ENCODE data around the gene C2orf68.

DNA sequence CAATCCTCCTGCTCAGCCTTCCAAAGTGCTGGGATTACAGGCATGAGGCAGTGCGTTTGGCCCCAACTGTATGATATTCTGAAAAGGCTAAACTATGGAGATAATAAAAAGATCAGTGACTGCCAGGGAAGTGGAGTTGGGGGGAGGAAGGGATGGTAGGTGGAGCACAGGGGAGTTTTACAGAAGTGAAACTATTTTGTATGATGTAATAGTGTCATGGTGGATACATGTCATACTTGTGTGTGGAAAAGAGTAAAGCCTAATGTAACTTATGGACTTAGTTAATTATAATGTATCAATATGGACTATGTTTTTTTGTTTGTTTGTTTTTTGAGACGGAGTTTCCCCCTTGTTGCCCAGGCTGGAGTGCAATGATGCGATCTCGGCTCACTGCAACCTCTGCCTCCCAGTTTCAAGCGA is 47.7 kb downstream of the C2orf68 start:
- TF ChIP-seq CBX5 (IDR thresholded peaks at IDR 0.05; ENCODE audit: borderline replicate concordance, low read depth): no peak
- no peak for TF ChIP-seq EP300 (IDR thresholded peaks at IDR 0.05; ENCODE audit: low read length)
- no peak for TF ChIP-seq SIRT6 (IDR thresholded peaks at IDR 0.05; ENCODE audit: low read depth, low read length)
